SK-N-SH treated with all-trans-retinoic acid at 6 μM for 48 hours (cell line): ENCODE results near the gene SIRT6.

Source experiments
- ARNTL ChIP-seq: fragments of 450-650 bp; formaldehyde crosslinking; IDR thresholded peaks from 2 replicates; pipeline ENCODE4 v1.5.0; 2020; ENCODE audit warnings: low read depth, mild to moderate bottlenecking, moderate library complexity, borderline replicate concordance
- CREB5 ChIP-seq: fragments of 250-450 bp; sonication (Bioruptor Pico); IDR thresholded peaks from 2 replicates; pipeline ENCODE4 v1.5.1; 2020; ENCODE audit warnings: low read depth, mild to moderate bottlenecking, moderate library complexity
- CSRNP3 ChIP-seq: fragments of 250-450 bp; sonication (Bioruptor Pico); IDR thresholded peaks from 2 replicates; pipeline ENCODE4 v1.5.1; 2021; ENCODE audit warnings: mild to moderate bottlenecking, moderate library complexity
- ZNF565 ChIP-seq: fragments of 450-650 bp; formaldehyde crosslinking; conservative IDR thresholded peaks from 2 replicates; pipeline ENCODE4 v1.5.0; 2020; ENCODE audit warnings: low read depth, mild to moderate bottlenecking, moderate library complexity

GRCh38 chr19:4144666-4145249 lies 37.6 kb downstream of the SIRT6 start:
- TF ChIP-seq CREB5 (no peak), ARNTL (CRISPR knock-in tag) (no peak), ZNF565 (no peak), CSRNP3 (CRISPR knock-in tag) (no peak)
